ES-I3 (cell line): Measurements from ENCODE around the gene CSNK1G3.

Experiments
- H3K36me3 ChIP-seq: 2 replicates; pipeline ENCODE4 v1.6.1; 2013; ENCODE audit warnings: mild to moderate bottlenecking, low read length, control low read depth, moderate library complexity; ENCODE audit not compliant: insufficient read depth
- H3K4me1 ChIP-seq: 2 replicates; pipeline ENCODE4 v1.6.1; 2013; ENCODE audit warnings: mild to moderate bottlenecking, control low read depth, low read length; ENCODE audit not compliant: insufficient read depth
- H3K9ac ChIP-seq: 2 replicates; pipeline ENCODE4 v1.6.1; 2013; ENCODE audit warnings: low read depth, mild to moderate bottlenecking, low read length, moderate library complexity
- H3K9me3 ChIP-seq: 2 replicates; pipeline ENCODE4 v1.6.1; 2013; ENCODE audit warnings: mild to moderate bottlenecking, low read length, moderate library complexity; ENCODE audit not compliant: control insufficient read depth, insufficient read depth

Gene CSNK1G3

DNA sequence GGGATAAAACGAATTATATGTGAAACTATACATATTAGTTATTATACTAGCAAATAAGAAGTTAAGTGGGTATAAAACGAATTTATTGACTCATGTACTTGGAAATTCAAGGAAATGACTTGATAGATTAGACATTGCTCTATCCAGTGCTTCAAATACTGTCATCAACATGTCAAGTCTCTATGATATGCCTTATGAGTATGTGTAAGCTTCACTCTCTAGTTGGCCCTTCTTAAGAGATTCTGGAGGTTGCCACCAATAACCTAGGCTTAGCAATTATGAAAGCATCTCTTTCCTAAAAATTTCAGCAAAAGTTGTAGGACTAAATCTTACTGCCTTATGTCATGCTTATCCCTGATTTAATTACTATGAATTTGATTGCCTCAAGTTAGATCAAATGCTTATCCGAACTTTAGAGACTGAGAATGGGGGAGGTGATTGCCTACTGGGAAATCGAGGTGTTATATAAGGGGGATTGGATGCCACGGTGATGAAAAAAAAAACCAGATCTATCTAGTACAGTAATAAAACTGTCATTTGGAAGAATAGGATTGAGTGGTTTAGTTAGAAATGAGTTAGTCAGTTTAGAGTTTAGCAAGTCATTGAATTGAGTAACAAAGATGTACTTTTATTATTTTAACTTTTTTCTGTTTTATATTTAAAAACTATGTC lies 46.9 kb downstream of the CSNK1G3 start:
- H3K4me1 ChIP-seq: peaks cover 9% of the 10 kb centered on the region; the same call in 1 of the 2 replicates
- no peaks in the 10 kb centered on the region for H3K9me3 ChIP-seq
- H3K9ac ChIP-seq: no peak overlapping the region
- no peaks in the 10 kb centered on the region for H3K36me3 ChIP-seq

DNA sequence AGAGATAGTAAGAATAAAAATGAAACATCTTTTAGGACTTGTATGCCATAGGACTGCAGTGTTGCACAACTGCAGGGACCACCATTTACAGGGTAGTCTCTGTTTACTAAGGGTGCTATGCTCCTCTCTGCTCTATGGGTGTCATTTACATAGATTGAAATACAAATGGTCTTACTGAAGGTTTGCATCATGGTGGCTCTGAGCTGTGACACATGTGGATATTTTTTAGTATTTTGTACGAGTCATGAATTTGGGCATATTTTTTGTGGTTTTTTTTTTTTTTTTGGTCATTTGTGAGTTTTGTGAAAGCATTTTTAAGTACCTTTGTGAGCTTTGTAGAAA lies 47.4 kb downstream of the CSNK1G3 start:
- Histone ChIP-seq H3K36me3 (no peaks in the 10 kb centered on the region), H3K4me1 (peaks cover 9% of the 10 kb centered on the region; the same call in 1 of the 2 replicates)

DNA sequence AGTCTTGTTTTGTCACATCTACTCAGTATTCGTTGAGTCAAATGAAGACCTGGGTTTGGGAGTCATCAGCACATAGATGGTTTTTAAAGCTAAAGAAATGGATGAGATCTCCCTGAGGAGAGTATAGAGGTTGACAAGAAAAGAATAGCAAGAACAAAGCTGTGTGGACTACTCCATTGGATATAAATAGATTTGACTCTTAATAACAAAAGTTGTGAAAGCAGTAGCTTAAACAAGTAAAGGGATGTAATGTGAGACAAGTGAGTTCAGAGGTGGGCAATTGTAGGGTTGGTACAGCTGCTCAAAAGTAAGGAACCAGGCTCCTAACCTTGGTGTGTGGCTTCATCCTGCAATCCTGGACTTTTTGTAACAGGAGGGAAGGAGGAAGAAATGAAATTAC lies 49.3 kb downstream of the CSNK1G3 start:
- H3K9me3 ChIP-seq: no peaks in the 10 kb centered on the region
- no peaks in the 10 kb centered on the region for H3K36me3 ChIP-seq
- H3K9ac ChIP-seq: no peak overlapping the region
- H3K4me1 ChIP-seq: peaks cover 9% of the 10 kb centered on the region; the same call in 1 of the 2 replicates

More for the DNA sequence above, 47.4 kb downstream of the CSNK1G3 start:
- Histone ChIP-seq H3K9ac (no peak overlapping the region), H3K9me3 (no peaks in the 10 kb centered on the region)

DNA sequence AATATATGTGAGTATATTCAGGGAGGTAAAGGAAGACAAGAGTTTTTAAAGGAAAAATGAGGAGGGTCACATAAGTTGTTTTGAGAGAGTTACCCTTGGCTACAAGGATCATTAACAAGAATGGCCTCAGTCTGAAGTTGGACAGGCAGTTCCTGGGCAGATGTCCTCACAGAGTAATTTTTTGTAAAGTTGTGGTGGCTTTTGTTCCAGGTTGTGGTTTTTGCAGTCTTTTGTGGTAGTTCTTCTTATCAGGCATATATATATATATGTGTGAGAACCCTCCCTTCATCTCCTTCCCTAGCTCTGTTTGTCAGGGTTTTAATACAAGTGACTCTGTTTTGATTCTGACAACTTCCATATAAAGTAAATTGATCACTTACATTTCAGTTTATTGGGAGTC lies 60.0 kb downstream of the CSNK1G3 start:
- no peaks in the 10 kb centered on the region for H3K4me1 ChIP-seq
- H3K9me3 ChIP-seq: no peaks in the 10 kb centered on the region
- no peak overlapping the region for H3K9ac ChIP-seq
- no peaks in the 10 kb centered on the region; the same call in 1 of the 2 replicates for H3K36me3 ChIP-seq

DNA sequence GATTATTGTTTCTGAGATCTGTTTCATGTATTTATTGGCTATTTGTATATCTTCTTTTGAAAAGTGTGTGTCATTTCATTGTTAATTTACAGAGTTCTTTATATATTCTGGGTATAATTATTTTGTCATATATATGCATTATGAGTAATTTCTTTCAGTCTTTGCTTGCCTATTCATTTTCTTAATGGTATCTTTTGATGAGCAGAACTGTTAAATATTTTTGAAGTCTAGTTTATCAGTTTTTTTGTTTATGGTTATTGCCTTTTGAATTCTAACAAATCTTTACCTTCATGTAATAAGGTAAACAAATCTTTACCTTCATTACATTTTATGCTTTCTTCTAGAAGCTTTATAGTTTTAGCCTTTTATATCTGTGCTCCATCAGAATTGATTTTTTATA lies 66.4 kb downstream of the CSNK1G3 start:
- Histone ChIP-seq H3K9me3 (no peaks in the 10 kb centered on the region), H3K9ac (no peak overlapping the region), H3K36me3 (no peaks in the 10 kb centered on the region; the same call in 1 of the 2 replicates), H3K4me1 (peaks cover 16% of the 10 kb centered on the region; the same call in 1 of the 2 replicates)

DNA sequence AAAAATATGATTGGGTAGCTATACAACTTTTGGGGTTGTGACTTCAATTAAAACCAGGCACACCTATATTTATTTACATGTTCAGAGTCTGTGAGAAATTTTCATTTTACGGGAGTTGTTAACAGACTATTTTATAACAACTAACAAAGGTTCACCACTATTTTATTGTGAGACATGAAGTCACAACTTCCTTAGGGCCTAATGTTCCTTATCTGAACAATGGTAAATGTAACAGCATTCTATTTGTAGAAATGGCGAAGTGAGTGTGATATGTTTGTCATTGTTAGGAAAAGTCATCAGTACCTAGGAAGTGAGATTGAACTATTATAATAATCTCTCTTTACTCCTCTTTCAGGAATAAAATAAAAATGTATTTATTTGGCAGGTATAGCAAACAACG lies 67.4 kb downstream of the CSNK1G3 start:
- Histone ChIP-seq H3K36me3 (no peaks in the 10 kb centered on the region), H3K4me1 (peaks cover 16% of the 10 kb centered on the region; the same call in 1 of the 2 replicates), H3K9me3 (no peaks in the 10 kb centered on the region), H3K9ac (no peak overlapping the region)

DNA sequence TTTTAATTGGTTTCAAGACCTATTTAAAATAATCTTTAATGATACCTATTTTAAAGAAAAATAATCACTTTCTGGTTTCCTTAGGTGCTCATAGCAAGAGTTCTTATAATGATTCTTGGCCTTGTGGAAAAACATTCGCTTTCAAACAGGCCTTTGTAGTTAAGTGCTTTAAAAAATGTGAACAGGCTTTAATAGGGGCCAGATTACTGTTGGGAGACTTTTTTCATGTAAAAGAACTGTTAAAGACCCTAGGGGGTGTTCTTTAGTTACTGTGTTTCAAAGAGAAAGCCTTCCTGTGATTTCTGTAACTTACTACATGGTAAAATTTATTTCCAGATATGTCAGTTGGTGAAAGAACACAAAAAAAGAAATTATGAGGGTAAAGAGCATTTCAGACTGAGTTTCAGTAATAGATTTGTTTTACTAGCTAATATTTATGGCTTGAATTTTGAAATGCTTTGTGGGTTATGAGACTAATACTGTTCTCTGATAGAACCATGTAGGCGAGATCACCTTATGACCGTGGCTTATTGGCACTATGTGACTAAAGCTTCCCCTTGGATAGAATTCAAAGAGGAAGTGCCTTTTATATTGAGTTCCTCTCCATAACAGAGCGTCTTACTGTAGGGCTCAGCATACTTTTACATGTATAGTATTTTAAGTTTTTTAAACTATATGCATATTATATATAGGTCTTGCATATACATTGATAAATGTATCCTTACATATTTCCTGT lies 70.7 kb downstream of the CSNK1G3 start:
- no peak overlapping the region for H3K9ac ChIP-seq
- no peaks in the 10 kb centered on the region for H3K36me3 ChIP-seq

DNA sequence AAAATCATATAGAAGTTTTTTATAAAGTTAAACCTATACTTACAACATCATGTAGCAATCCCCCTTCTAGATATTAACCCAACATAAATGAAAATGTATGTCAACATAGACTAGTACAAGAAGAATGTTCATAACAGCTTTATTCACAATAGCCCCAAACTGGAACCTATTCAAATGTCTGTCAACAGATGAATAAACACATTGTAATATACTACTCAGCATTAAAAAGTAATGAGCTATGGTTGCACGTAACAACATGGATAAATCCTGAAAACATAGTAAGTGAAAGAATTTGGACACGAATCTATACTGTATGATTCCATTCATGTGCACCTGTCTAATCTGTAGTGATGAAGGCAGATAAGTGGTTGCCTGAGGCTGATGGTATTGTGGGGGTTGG lies 73.9 kb downstream of the CSNK1G3 start:
- Histone ChIP-seq H3K36me3 (no peaks in the 10 kb centered on the region), H3K9ac (no peak overlapping the region), H3K9me3 (no peaks in the 10 kb centered on the region), H3K4me1 (peaks cover 16% of the 10 kb centered on the region; the same call in 1 of the 2 replicates)

More for the DNA sequence above, 70.7 kb downstream of the CSNK1G3 start:
- Histone ChIP-seq H3K4me1 (peaks cover 16% of the 10 kb centered on the region; the same call in 1 of the 2 replicates), H3K9me3 (no peaks in the 10 kb centered on the region)

DNA sequence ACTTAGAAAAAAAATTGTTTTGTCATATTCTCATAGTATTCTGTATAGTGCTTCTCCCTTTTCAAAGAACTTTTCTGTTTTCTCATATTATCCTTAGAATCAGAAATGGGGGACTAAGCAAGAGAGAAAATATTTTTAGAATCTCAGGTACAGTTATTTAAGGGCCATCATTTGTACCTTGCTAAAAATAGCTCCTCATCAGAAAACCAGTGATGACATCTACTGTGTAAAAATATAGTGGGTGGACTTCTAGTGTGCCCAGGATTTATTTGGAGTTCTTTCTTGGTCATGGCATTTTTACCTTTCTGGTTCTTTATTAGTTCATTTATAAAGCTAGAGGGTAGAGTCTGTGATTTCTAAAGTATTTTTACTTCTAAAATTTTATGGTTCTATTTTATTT lies 82.5 kb downstream of the CSNK1G3 start:
- Histone ChIP-seq H3K36me3 (no peaks in the 10 kb centered on the region), H3K9me3 (no peaks in the 10 kb centered on the region), H3K9ac (no peak overlapping the region), H3K4me1 (no peaks in the 10 kb centered on the region)

DNA sequence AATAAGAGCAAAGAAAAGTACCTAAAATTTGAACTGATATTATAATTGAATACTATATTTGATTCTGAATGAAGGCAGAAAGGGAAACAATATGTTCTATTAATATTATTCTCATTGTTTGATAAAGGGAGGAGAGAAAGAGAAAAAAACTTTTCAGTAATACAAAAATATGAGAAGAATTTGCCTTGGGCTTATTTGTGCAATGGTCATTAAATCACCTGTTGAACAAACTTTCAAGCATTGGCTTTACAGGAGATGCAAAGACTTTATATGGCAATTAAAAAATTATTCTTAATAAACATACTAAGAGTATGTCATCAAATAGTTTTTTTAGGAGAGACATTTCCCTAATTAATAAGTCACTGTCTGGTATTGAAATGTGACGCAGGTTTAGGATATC lies 85.0 kb downstream of the CSNK1G3 start:
- no peaks in the 10 kb centered on the region for H3K36me3 ChIP-seq

DNA sequence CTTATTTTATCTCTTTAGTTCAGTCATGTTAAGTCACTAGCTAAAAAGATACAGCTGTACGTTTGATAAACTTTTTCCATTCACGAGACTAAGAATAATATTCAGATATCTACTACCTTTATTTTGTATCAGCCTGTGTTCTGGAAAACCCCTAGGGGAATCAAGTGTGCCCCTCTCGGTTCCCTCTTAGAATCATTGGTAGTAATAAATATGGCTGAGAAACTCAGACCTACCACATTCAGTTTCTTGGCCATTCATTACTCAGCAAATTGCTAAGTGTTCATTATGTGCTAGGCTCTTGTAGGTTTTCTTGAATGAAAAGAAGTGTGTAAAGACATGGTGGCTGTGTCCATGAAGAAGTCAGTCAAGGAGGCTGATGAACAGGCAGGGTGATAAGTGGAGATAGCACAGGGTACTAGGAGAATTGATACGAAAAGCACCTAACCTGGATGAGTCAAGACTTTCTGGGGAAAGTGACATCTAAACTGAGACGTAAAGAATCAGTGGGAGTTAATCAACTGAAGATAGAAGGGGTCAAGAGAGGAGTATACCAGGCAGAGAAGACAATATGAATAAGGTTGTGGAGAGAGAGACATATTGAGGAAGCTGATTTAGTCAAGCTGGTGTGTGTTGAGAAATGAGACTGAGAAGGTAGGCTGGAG lies 86.2 kb downstream of the CSNK1G3 start:
- H3K36me3 ChIP-seq: no peaks in the 10 kb centered on the region
- no peaks in the 10 kb centered on the region for H3K9me3 ChIP-seq

More for the DNA sequence above, 85.0 kb downstream of the CSNK1G3 start:
- Histone ChIP-seq H3K9me3 (no peaks in the 10 kb centered on the region), H3K4me1 (no peaks in the 10 kb centered on the region), H3K9ac (no peak overlapping the region)

DNA sequence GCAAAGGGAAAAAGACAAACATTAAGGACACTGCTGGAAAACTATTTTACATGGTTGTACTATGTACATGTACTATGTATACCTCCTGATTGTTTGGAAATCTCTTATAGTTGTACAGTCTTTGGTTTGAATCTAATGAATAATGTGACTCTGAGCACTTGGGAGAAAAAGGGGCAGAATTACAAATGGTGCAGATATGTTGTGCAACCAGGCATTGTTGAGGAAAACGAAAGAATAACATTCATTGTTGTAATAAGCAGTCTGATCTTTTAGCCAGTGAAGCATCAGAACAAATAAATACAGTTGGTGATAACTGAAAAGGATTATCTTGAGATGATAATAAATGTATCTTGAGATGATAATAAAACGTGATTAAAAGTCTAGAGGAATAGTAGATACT lies 87.2 kb downstream of the CSNK1G3 start:
- Histone ChIP-seq H3K4me1 (no peaks in the 10 kb centered on the region), H3K9me3 (no peaks in the 10 kb centered on the region), H3K36me3 (no peaks in the 10 kb centered on the region), H3K9ac (no peak overlapping the region)

More for the DNA sequence above, 86.2 kb downstream of the CSNK1G3 start:
- no peak overlapping the region for H3K9ac ChIP-seq
- H3K4me1 ChIP-seq: no peaks in the 10 kb centered on the region

DNA sequence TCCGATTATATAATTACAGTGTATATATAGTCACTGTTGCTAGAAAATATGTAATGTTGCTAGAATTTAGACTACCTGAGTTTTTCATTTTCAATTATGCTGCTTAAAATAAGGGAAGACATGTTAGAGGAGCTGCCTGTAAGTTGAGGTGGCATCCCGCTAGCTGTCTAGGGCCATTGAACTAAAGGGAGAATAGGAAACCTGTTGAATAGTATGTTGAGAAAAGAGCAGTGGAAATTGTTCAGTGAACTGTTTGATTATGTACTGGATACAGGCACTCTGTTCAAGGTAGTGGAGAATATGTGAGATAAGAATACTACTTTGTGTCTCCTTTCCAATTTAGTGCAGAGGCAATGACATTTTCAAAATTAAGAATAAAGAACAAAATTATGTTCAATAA lies 89.6 kb downstream of the CSNK1G3 start:
- peaks cover 3% of the 10 kb centered on the region; the same call in 1 of the 2 replicates for H3K36me3 ChIP-seq
- H3K9ac ChIP-seq: no peak overlapping the region
- no peaks in the 10 kb centered on the region for H3K4me1 ChIP-seq
- H3K9me3 ChIP-seq: no peaks in the 10 kb centered on the region

DNA sequence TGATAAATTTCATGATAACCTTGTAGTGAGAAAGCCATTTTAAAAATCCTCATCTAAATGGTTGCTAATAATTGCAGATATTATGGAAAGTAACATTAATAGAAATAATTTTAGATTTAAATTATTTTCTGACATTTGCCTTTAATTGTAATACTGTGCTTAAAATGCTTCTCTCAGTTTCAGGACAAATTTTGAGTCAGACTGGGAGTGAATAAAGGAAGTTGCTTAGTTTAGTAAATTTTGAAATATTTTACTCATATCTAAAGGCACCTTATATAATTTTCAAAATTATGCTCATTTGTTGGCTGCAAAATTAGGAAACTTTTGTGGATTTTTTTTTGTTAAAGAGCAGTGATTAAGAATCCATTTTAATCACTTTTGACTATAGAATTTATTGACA lies 93.8 kb downstream of the CSNK1G3 start:
- Histone ChIP-seq H3K36me3 (peaks cover 3% of the 10 kb centered on the region; the same call in 1 of the 2 replicates), H3K4me1 (no peaks in the 10 kb centered on the region), H3K9ac (no peak overlapping the region), H3K9me3 (no peaks in the 10 kb centered on the region)
